ENCODE measurements around the gene ASTN1. TPM values are rescaled to one million over a fixed set of nuclear protein-coding genes. Genes with fewer than 3 reads are reported as not detected.

ASTN1 gene
- total and polyA plus RNA-seq, 9 donors = 3.8 to 8.5 (median 6.2) TPM

GRCh38 chr1:176820391-176821031 lies 344.0 kb downstream of the ASTN1 start:
- DNase-seq = peak; percentile 79
- no peaks in the 10 kb centered on the region for H3K36me3 ChIP-seq (ENCODE audit: control insufficient read depth, insufficient read depth, low read length)
- no peaks in the 10 kb centered on the region for H3K9me3 ChIP-seq (replicated peaks; ENCODE audit: control insufficient read depth, low read depth, low read length)
- WGBS (ENCODE audit: insufficient coverage) = 42% methylated on average over 4 of the region's 5 CpGs
- H3K27ac ChIP-seq (ENCODE audit: low read length) = peak overlapping the region; percentile 61
- no peak overlapping the region for H3K4me3 ChIP-seq (ENCODE audit: low read length)
- no peaks in the 10 kb centered on the region for H3K27me3 ChIP-seq (ENCODE audit: control insufficient read depth, insufficient read depth, low read length)
- peaks cover 11% of the 10 kb centered on the region for H3K4me1 ChIP-seq (ENCODE audit: control insufficient read depth, insufficient read depth, low read length)

- H3K4me1 ChIP-seq (ENCODE audit: control insufficient read depth, insufficient read depth, low read length) = peaks cover 11% of the 10 kb centered on the region
- H3K4me3 ChIP-seq (ENCODE audit: low read length) = no peak overlapping the region
- no peaks in the 10 kb centered on the region for H3K27me3 ChIP-seq (ENCODE audit: control insufficient read depth, insufficient read depth, low read length)
- H3K36me3 ChIP-seq (ENCODE audit: control insufficient read depth, insufficient read depth, low read length) = no peaks in the 10 kb centered on the region
- DNase-seq = no peak
- H3K9me3 ChIP-seq (replicated peaks; ENCODE audit: control insufficient read depth, low read depth, low read length) = no peaks in the 10 kb centered on the region
- no peak overlapping the region for H3K27ac ChIP-seq (ENCODE audit: low read length)
- WGBS (ENCODE audit: insufficient coverage) = 71% methylated on average over 1 of the region's 3 CpGs
These were observed 348.3 kb downstream of the ASTN1 start for GRCh38 chr1:176816232-176816631.

GRCh38 chr1:176815621-176816020 lies 348.9 kb downstream of the ASTN1 start:
- DNase-seq = no peak
- Histone ChIP-seq H3K9me3 (replicated peaks; ENCODE audit: control insufficient read depth, low read depth, low read length) (no peaks in the 10 kb centered on the region), H3K27ac (ENCODE audit: low read length) (no peak overlapping the region), H3K36me3 (ENCODE audit: control insufficient read depth, insufficient read depth, low read length) (no peaks in the 10 kb centered on the region), H3K4me3 (ENCODE audit: low read length) (no peak overlapping the region), H3K27me3 (ENCODE audit: control insufficient read depth, insufficient read depth, low read length) (no peaks in the 10 kb centered on the region), H3K4me1 (ENCODE audit: control insufficient read depth, insufficient read depth, low read length) (peaks cover 11% of the 10 kb centered on the region)
- whole genome bisulfite sequencing (ENCODE audit: insufficient coverage) = 89% methylated on average over 4 of the region's 6 CpGs

GRCh38 chr1:176811511-176812288 lies 352.8 kb downstream of the ASTN1 start:
- Histone ChIP-seq H3K27ac (ENCODE audit: low read length) (peak overlapping the region; percentile 13), H3K36me3 (ENCODE audit: control insufficient read depth, insufficient read depth, low read length) (no peaks in the 10 kb centered on the region), H3K4me1 (ENCODE audit: control insufficient read depth, insufficient read depth, low read length) (no peaks in the 10 kb centered on the region), H3K9me3 (replicated peaks; ENCODE audit: control insufficient read depth, low read depth, low read length) (no peaks in the 10 kb centered on the region), H3K4me3 (ENCODE audit: low read length) (no peak overlapping the region), H3K27me3 (ENCODE audit: control insufficient read depth, insufficient read depth, low read length) (no peaks in the 10 kb centered on the region)
- 20% methylated on average over 2 of the region's 4 CpGs for WGBS (ENCODE audit: insufficient coverage)
- peak; percentile 53 for DNase-seq

- Histone ChIP-seq H3K27me3 (ENCODE audit: control insufficient read depth, insufficient read depth, low read length) (no peaks in the 10 kb centered on the region), H3K4me3 (ENCODE audit: low read length) (no peak overlapping the region), H3K9me3 (replicated peaks; ENCODE audit: control insufficient read depth, low read depth, low read length) (no peaks in the 10 kb centered on the region), H3K36me3 (ENCODE audit: control insufficient read depth, insufficient read depth, low read length) (no peaks in the 10 kb centered on the region), H3K27ac (ENCODE audit: low read length) (no peak overlapping the region), H3K4me1 (ENCODE audit: control insufficient read depth, insufficient read depth, low read length) (no peaks in the 10 kb centered on the region)
- DNase-seq = peak; percentile 54
- 67% methylated on average over 1 of the region's 2 CpGs for WGBS (ENCODE audit: insufficient coverage)
These were observed 355.2 kb downstream of the ASTN1 start for GRCh38 chr1:176809292-176809691.

Other genes starting within 250 kb of the ASTN1 start
- 0.66 TPM for gene BRINP2, start 6.2 kb upstream of the ASTN1 start, total RNA-seq
- gene BRINP2, start 6.2 kb upstream of the ASTN1 start, polyA plus RNA-seq (ENCODE audit: insufficient read depth in 1 of 8, insufficient read length in 8 of 8, low replicate concordance in 1 of 8) = under 1 TPM; 0.07 to 0.98 (median 0.35) TPM